GM18526 (cell line): Measurements from ENCODE around the gene EAF2.

Source experiments
- POLR2A ChIP-seq: IDR thresholded peaks from 3 replicates; pipeline ENCODE4 v1.6.1; 2011; ENCODE audit not compliant: insufficient read length; ENCODE audit errors: extremely low read depth

EAF2 gene

DNA sequence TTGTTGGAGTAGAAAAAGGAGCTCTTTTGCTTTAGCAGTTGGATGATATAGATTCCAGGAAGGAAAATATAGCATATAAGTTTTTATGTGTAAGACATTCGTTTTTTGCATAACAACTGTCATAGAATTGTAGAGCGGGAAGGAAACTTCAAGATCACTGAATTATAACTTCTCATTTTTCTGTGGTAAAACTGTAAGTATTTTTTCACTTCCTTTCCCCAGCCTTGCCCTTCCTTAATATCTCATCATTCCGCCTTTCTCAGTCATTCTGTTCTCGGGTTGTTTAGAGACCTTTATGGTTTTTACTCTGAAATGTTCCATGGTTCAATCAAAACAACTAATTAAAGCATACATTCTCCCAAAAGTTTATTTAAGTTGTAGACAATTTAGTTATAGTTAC lies 1.1 kb downstream of the EAF2 start:
- no peak for TF ChIP-seq POLR2A

- TF ChIP-seq POLR2A: no peak
Measured at GRCh38 chr3:121836481-121836880, 1.5 kb downstream of the EAF2 start.

- TF ChIP-seq POLR2A: no peak
Measured at GRCh38 chr3:121839962-121840361, 5.0 kb downstream of the EAF2 start.

GRCh38 chr3:121844892-121845291 lies 9.9 kb downstream of the EAF2 start:
- no peak for TF ChIP-seq POLR2A

- no peak for TF ChIP-seq POLR2A
Measured at GRCh38 chr3:121852256-121852655, 17.2 kb downstream of the EAF2 start.

GRCh38 chr3:121855555-121855954 lies 20.5 kb downstream of the EAF2 start:
- no peak for TF ChIP-seq POLR2A

- no peak for TF ChIP-seq POLR2A
Measured at GRCh38 chr3:121863801-121864200, 28.8 kb downstream of the EAF2 start.

DNA sequence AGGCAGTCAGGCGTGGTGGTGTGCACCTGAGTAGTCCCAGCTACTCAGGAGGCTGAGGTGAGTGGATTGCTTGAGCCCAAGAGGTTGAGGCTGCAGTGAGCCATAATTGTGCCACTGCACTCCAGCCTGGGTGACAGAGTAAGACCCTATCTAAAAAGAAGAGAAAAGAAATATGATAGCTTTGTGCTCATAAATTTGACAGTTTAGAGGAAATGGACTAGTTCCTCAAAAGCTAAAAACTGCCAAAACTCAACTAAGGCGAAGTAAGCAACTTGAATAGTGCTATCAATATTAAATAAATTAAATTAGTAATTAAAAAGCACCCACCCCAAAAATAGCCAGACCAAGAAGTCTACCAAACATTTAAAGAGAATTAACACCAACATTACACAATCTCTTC lies 34.7 kb downstream of the EAF2 start:
- TF ChIP-seq POLR2A: no peak

DNA sequence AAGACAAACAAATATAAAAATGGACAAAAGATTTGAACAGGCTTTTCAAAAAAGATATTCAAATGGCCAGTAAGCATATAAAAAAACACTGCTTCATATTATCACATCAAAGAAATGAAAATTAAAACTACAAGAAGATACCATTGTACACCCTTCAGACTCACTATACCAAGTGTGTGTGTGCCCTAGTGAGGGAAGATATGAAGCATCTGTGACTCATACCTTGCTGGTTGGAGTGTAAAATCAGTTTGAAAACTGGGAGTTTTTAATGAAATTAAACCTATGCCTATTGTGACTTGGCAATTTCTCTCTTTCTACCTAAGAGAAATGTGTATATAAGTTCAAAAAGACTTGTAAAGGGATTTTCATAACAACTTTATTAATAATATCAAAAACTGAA lies 35.7 kb downstream of the EAF2 start:
- TF ChIP-seq POLR2A: no peak

DNA sequence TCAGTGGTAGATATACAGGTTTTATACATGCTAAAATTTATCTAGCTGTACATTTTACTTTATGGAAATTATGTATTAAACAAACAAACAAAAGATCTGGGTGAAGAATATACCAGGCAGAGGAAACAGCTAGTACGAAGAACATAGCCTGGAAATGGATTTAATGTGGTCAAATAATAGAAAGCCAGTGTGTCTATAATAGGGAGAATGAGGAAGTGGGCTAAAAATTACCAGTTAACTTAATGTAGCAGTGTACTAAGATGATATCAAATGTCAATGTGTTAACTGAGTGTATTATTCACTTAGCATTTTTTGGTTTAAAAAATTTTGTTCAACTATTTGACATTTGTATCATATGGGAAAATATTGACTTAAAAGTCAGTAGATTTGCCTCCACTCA lies 36.4 kb downstream of the EAF2 start:
- TF ChIP-seq POLR2A: no peak

GRCh38 chr3:121878411-121878810 lies 43.4 kb downstream of the EAF2 start:
- no peak for TF ChIP-seq POLR2A

GRCh38 chr3:121883507-121883906 lies 48.5 kb downstream of the EAF2 start:
- TF ChIP-seq POLR2A: no peak

DNA sequence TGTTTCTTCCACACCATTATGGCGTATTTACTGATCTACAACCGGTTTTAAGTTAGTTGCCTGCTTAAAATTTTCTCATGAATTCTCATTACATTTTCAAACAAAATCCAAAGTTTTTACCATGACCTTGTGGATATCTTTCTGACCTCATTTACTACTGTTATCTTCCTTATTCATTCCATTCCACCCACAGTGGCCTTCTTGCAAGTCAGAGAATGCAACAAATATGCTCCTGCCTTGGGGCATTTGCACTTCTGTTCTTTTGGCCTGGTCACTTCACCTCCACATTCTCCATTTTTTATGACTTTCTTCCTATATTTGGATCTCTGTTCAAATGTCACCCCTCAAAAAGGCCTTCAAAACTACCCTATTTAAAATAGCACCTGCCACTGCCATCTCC lies 50.4 kb downstream of the EAF2 start:
- TF ChIP-seq POLR2A: no peak

DNA sequence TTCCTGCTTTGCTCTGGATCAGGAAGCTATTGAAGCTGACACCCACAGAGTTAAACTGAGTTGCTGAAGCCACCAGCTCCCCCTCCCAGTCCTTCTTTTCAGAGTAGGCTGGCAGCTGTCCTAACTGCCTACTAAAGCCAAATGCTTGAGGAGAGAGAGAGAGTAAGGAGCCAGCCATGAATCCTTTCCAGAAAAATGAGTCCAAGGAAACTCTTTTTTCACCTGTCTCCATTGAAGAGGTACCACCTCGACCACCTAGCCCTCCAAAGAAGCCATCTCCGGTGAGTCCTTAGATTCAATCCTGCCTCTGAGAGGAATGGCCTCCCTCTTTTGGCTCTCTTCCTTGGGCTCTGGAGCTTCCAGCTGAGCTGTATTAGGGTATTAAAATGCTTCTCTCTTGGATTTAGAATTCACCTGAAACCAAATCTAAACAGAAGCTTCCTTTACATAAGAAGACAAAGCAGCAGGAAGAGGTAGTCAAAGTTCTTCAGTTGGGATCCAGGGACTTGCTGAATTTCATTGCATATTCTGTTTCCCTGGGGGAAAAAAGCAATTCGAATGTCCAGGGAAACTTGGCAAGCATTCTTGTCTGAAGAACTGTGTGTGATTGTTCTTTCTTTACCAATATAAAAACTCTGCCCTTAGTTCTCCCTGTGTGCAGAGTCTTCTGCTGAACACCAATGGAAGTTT lies 59.4 kb downstream of the EAF2 start, which contains the start of gene SLC15A2:
SLC15A2 (plus strand) TSS at position 101 of the 690 bp plus-strand sequence; CDS start at position 177, 76 bp downstream.
- no peak for TF ChIP-seq POLR2A

GRCh38 chr3:121895121-121895520 lies 60.1 kb downstream of the EAF2 start:
- no peak for TF ChIP-seq POLR2A

DNA sequence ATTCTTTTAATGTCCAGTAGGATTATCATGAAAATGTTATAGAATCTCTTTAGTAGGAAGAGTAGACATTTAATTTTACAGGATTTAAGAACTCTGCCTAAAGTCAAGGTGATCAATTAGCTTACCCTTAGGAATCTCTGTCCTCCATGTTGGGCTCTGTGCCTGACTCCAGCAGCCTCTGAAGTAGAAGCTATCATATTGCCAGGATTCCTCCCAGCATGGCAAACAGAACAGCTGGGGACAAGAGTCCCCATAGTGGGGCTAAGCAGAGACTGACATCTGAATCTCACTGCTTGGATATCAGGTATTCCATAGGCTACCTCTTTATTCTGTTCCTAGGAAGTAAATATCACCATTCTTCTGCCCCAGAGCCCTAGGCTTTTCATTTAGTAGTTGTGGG lies 60.7 kb downstream of the EAF2 start:
- no peak for TF ChIP-seq POLR2A

GRCh38 chr3:121896823-121897222 lies 61.8 kb downstream of the EAF2 start:
- TF ChIP-seq POLR2A: no peak
